IPS-20b (cell line): ENCODE data around the gene HRC.

Source experiments
- H3K27ac ChIP-seq: one replicate; pipeline ENCODE4 v1.5.1; 2013; ENCODE audit warnings: low read length
- H3K27me3 ChIP-seq: 2 replicates; pipeline ENCODE4 v1.6.1; 2013; ENCODE audit warnings: mild to moderate bottlenecking, low read length, inconsistent platforms; ENCODE audit not compliant: insufficient read depth
- H3K36me3 ChIP-seq: 2 replicates; pipeline ENCODE4 v1.6.1; 2013; ENCODE audit warnings: low read depth, mild to moderate bottlenecking, inconsistent platforms, low read length, moderate library complexity; ENCODE audit not compliant: insufficient read depth
- H3K4me1 ChIP-seq: 2 replicates; pipeline ENCODE4 v1.6.1; 2013; ENCODE audit warnings: mild to moderate bottlenecking, control low read depth, inconsistent platforms, low read length, moderate library complexity; ENCODE audit not compliant: insufficient read depth
- H3K4me3 ChIP-seq: 2 replicates; pipeline ENCODE4 v1.5.1; 2013; ENCODE audit warnings: mild to moderate bottlenecking, low read length, inconsistent platforms
- H3K9ac ChIP-seq: 2 replicates; pipeline ENCODE4 v1.6.1; 2013; ENCODE audit warnings: low read depth, mild to moderate bottlenecking, inconsistent platforms, low read length, moderate library complexity
- H3K9me3 ChIP-seq: 2 replicates; pipeline ENCODE4 v1.6.1; 2013; ENCODE audit warnings: mild to moderate bottlenecking, low read depth, low read length, inconsistent platforms; ENCODE audit not compliant: insufficient read depth

The HRC gene

DNA sequence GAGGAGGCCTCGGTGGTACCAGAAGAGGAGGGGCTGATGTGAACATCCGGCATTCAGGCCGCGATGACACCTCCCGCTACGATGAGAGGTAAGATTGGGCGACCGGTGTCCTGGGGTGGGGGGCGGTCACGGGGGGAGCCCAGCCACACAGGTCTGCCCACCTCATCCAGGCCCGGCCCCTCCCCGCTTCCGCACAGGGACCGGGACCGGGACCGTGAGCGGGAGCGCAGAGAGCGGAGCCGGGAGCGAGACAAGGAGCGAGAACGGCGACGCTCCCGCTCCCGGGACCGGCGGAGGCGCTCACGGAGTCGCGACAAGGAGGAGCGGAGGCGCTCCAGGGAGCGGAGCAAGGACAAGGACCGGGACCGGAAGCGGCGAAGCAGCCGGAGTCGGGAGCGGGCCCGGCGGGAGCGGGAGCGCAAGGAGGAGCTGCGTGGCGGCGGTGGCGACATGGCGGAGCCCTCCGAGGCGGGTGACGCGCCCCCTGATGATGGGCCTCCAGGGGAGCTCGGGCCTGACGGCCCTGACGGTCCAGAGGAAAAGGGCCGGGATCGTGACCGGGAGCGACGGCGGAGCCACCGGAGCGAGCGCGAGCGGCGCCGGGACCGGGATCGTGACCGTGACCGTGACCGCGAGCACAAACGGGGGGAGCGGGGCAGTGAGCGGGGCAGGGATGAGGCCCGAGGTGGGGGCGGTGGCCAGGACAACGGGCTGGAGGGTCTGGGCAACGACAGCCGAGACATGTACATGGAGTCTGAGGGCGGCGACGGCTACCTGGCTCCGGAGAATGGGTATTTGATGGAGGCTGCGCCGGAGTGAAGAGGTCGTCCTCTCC lies 47.4 kb downstream of the HRC start:
- H3K27ac ChIP-seq = no peak overlapping the region
- peaks cover 71% of the 10 kb centered on the region for H3K36me3 ChIP-seq
- no peak overlapping the region for H3K4me3 ChIP-seq
- H3K4me1 ChIP-seq = no peaks in the 10 kb centered on the region
- no peaks in the 10 kb centered on the region for H3K9me3 ChIP-seq
- no peak overlapping the region for H3K9ac ChIP-seq
- no peaks in the 10 kb centered on the region for H3K27me3 ChIP-seq

DNA sequence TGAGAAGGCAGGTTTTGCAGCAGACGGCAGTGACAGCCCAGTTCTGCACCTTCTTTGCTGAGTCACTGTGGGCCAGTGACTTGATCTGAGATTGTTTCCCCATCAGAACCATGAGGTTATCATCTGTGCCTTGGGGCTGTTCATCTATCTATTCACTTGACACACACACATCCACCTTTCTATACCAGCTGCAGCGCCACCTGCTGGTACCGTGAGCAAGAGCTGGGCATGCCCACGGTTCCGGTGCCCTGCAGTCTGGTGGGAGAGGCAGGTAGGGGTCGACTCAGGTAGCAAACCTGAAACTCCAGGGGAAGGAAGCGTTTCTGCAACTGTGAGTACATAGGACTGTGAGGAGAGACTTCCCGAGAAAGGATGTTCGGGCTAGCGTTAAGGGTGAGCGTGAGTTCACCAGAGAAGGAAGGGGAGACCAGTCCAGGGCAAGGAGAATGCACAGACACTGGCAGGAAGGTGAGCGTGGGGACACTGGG lies 48.5 kb downstream of the HRC start:
- H3K36me3 ChIP-seq = peaks cover 80% of the 10 kb centered on the region
- no peaks in the 10 kb centered on the region for H3K4me1 ChIP-seq
- no peaks in the 10 kb centered on the region for H3K9me3 ChIP-seq
- H3K27me3 ChIP-seq = no peaks in the 10 kb centered on the region
- H3K27ac ChIP-seq = no peak overlapping the region
- no peak overlapping the region for H3K9ac ChIP-seq
- H3K4me3 ChIP-seq = no peak overlapping the region

DNA sequence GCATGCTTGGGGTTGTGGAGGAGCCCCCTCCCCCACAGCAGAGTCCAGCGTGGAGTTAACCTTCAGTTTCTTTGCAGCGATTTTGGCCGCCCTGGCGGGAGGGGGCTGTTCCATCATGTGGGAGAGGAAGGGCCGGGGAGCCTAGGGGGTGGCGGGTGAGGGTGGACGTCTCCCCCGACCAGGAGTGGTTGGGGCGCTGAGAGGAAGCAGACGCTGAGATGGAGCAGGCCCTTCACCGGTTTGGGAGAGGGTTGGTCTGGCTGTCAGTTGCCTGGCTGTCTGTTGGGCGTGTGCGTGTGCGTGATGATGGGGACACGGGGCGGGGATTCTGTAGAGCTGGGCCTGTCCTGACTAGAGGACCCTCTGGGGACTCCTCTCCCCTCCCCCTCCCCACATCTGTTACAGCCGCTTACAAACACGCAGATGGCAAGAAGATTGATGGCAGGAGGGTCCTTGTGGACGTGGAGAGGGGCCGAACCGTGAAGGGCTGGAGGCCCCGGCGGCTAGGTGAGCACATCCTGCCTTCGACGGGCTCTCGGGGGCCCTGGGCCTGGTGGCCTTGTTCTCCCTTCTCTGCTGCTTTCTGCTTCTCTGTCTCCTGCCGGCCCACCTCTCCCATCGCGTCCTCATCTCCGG lies 50.8 kb downstream of the HRC start:
- H3K9ac ChIP-seq = no peak overlapping the region
- H3K4me3 ChIP-seq = no peak overlapping the region
- no peaks in the 10 kb centered on the region for H3K27me3 ChIP-seq
- peaks cover 96% of the 10 kb centered on the region for H3K36me3 ChIP-seq
- no peaks in the 10 kb centered on the region for H3K4me1 ChIP-seq
- H3K9me3 ChIP-seq = no peaks in the 10 kb centered on the region
- no peak overlapping the region for H3K27ac ChIP-seq

DNA sequence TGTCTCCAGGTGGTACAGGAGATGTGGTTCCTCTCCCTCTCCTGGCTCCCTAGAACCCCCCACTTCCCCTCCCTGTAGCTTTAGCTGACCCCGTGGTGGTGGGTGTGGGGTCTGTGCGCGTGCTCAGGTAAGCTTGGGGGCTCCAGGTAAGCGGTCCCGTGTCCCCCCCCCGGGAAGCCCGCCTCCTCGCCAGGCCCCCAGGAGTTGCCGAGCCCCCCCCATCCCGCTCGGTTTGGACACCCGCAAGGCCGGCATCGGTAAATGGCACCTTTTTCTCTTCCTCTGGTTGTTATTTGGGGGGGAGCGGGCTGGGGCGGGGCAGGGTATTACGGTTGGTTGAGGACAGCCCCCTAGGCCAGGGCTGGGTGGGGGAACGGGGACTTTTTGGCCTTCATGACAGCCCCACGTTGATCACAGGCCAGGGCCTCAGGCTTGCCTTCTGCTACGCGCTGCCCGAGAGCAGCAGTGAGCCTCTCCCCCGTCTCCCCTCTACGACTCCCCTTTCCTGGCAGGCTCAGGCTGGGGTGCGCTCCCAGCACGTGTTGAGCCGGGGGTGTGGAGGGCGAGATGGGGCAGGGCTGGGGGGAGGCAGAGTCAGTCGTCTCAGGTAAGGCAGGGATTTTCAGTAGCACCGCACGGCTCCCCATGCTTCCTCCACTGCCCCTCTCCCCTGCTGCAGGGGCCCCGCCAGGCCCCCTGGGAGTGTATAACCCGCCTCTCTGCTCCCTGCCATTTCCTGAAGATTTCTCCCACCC lies 51.7 kb downstream of the HRC start:
- Histone ChIP-seq H3K4me1 (no peaks in the 10 kb centered on the region), H3K4me3 (no peak overlapping the region), H3K36me3 (peaks cover 96% of the 10 kb centered on the region), H3K27me3 (no peaks in the 10 kb centered on the region), H3K9ac (no peak overlapping the region), H3K9me3 (no peaks in the 10 kb centered on the region), H3K27ac (no peak overlapping the region)

DNA sequence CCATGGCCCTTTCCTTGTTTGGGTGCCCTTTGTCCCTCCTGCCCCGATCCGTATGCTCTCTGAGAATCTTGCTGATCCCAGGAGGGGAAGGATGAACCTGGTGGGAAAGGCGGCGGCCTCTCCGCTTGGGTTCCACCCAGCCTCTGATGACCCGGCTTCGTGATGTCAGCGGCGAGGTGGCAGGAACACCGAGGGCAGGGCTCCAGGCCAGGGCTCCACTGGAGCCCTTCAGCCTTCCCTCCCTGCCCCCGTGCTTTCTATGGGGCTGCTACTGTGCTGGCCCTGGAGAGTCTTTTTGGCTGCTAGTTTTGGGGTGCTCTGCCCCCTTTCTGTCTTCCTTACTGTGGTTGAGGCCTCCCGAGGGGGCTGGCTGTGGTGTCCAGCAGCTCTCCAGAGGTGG lies 52.9 kb downstream of the HRC start:
- Histone ChIP-seq H3K36me3 (peaks cover 96% of the 10 kb centered on the region), H3K4me1 (no peaks in the 10 kb centered on the region), H3K27me3 (no peaks in the 10 kb centered on the region), H3K9me3 (no peaks in the 10 kb centered on the region), H3K27ac (no peak overlapping the region), H3K9ac (no peak overlapping the region), H3K4me3 (no peak overlapping the region)
